ENCODE data around the gene PHGDH.

PHGDH gene

DNA sequence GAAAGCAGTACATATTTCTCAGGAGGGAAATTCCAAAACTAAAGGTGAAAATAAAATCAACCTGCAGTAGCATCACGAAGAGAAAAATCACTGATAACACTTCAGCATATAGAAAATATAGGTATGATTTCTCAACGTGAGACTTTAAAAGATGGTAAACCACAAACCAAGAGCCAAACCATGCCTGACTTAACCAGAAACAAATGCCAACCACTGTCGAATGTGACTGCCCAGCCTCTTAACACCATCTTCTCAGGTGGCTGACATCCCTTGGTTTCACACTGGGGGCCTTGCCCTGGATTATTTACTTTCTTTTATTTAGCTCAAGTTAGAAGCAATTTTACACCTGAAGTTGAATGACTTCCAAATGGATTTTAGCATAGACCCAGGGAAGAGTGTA, 46.9 kb downstream of the PHGDH start:
- Histone ChIP-seq H4K5ac (ENCODE audit: low read length) (no peak overlapping the region), H4K8ac (ENCODE audit: low read depth, low read length) (no peak overlapping the region), H2BK5ac (ENCODE audit: low read length) (no peak overlapping the region), H2BK120ac (ENCODE audit: low read depth, low read length) (no peak overlapping the region), H3K27me3 (ENCODE audit: insufficient read depth, low read length, poor library complexity) (no peaks in the 10 kb centered on the region), H3K56ac (ENCODE audit: low read length) (no peak overlapping the region), H3K18ac (ENCODE audit: low read length) (no peak overlapping the region), H3K79me2 (ENCODE audit: control insufficient read depth, insufficient read depth, low read length) (no peaks in the 10 kb centered on the region), H2AK5ac (ENCODE audit: low read length) (no peak overlapping the region), H3K4me2 (ENCODE audit: low read length) (no peak overlapping the region), H3K23ac (ENCODE audit: low read length) (no peak overlapping the region), H3K4me1 (ENCODE audit: control insufficient read depth, low read depth, low read length) (no peaks in the 10 kb centered on the region), H3K36me3 (ENCODE audit: control insufficient read depth, insufficient read depth, low read length) (no peaks in the 10 kb centered on the region), H3K9ac (ENCODE audit: low read length) (no peak overlapping the region), H3K27ac (ENCODE audit: low read depth, low read length) (no peak overlapping the region), H3K4ac (ENCODE audit: low read depth, low read length) (no peak overlapping the region), H3K4me3 (ENCODE audit: low read length) (no peak overlapping the region), H3K79me1 (ENCODE audit: low read length) (no peaks in the 10 kb centered on the region), H2BK15ac (replicated peaks; ENCODE audit: low read depth) (no peak overlapping the region)
- no CpG with 5 or more reads among the region's 3 CpGs for WGBS (ENCODE audit: extremely low coverage, insufficient coverage, low lambda C conversion rate)
- DNase-seq = no peak

DNA sequence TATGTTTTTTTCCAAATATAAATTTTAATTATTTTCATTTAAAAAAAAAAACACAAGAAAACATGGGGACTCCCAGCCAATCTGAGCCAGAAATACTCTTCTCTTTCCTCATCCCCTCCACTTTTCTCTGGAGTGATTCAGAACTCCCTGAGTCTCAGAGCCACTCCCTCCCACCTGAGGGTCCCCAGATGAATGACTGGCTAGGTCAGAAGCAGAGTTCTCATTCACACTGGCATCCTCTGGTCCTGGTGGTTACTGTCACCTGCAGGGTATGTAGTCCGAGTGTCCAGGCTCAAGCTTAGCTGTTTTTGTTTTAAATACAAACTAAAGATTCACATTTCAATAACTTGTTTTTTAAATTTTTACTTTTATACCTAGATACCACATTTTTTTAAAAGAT, 50.7 kb downstream of the PHGDH start:
- Histone ChIP-seq H3K79me1 (ENCODE audit: low read length) (no peaks in the 10 kb centered on the region), H3K4me1 (ENCODE audit: control insufficient read depth, low read depth, low read length) (no peaks in the 10 kb centered on the region), H3K56ac (ENCODE audit: low read length) (no peak overlapping the region), H2BK120ac (ENCODE audit: low read depth, low read length) (no peak overlapping the region), H4K8ac (ENCODE audit: low read depth, low read length) (no peak overlapping the region), H3K18ac (ENCODE audit: low read length) (no peak overlapping the region), H4K5ac (ENCODE audit: low read length) (no peak overlapping the region), H2AK5ac (ENCODE audit: low read length) (no peak overlapping the region), H2BK15ac (replicated peaks; ENCODE audit: low read depth) (no peak overlapping the region), H3K36me3 (ENCODE audit: control insufficient read depth, insufficient read depth, low read length) (no peaks in the 10 kb centered on the region), H2BK5ac (ENCODE audit: low read length) (no peak overlapping the region), H3K79me2 (ENCODE audit: control insufficient read depth, insufficient read depth, low read length) (no peaks in the 10 kb centered on the region), H3K9ac (ENCODE audit: low read length) (no peak overlapping the region), H3K27ac (ENCODE audit: low read depth, low read length) (no peak overlapping the region), H3K27me3 (ENCODE audit: insufficient read depth, low read length, poor library complexity) (no peaks in the 10 kb centered on the region), H3K4me2 (ENCODE audit: low read length) (no peak overlapping the region), H3K4ac (ENCODE audit: low read depth, low read length) (no peak overlapping the region), H3K4me3 (ENCODE audit: low read length) (no peak overlapping the region), H3K23ac (ENCODE audit: low read length) (no peak overlapping the region)
- no peak for DNase-seq
- no CpG with 5 or more reads among the region's 1 CpG for WGBS (ENCODE audit: extremely low coverage, insufficient coverage, low lambda C conversion rate)

DNA sequence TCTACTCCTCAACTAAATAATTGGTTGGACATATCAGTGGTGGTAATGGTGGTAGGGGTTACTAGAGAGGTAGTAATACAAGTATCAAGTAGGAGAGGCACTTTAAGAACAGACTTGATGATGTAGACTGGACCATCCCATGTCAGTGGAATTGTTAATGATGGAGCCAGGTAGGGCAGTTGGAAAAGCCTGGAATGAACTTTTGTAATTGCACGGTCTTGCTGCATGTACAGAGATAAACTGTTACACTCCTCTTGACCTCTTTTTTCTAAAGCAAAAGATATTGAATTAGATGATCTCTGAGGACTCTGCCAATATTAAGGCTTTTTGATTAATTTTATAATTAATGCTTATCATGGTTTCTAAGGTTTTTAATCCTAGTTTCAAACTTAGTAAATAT, 51.2 kb downstream of the PHGDH start:
- Histone ChIP-seq H3K27me3 (ENCODE audit: insufficient read depth, low read length, poor library complexity) (no peaks in the 10 kb centered on the region), H2BK120ac (ENCODE audit: low read depth, low read length) (no peak overlapping the region), H2AK5ac (ENCODE audit: low read length) (no peak overlapping the region), H4K8ac (ENCODE audit: low read depth, low read length) (no peak overlapping the region), H3K23ac (ENCODE audit: low read length) (no peak overlapping the region), H2BK5ac (ENCODE audit: low read length) (no peak overlapping the region), H3K36me3 (ENCODE audit: control insufficient read depth, insufficient read depth, low read length) (no peaks in the 10 kb centered on the region), H3K27ac (ENCODE audit: low read depth, low read length) (no peak overlapping the region), H3K79me2 (ENCODE audit: control insufficient read depth, insufficient read depth, low read length) (no peaks in the 10 kb centered on the region), H3K18ac (ENCODE audit: low read length) (no peak overlapping the region), H3K4ac (ENCODE audit: low read depth, low read length) (no peak overlapping the region), H4K5ac (ENCODE audit: low read length) (no peak overlapping the region), H3K4me1 (ENCODE audit: control insufficient read depth, low read depth, low read length) (no peaks in the 10 kb centered on the region), H3K9ac (ENCODE audit: low read length) (no peak overlapping the region), H3K4me2 (ENCODE audit: low read length) (no peak overlapping the region), H2BK15ac (replicated peaks; ENCODE audit: low read depth) (no peak overlapping the region), H3K79me1 (ENCODE audit: low read length) (no peaks in the 10 kb centered on the region), H3K4me3 (ENCODE audit: low read length) (no peak overlapping the region), H3K56ac (ENCODE audit: low read length) (no peak overlapping the region)
- no CpG with 5 or more reads among the region's 1 CpG for WGBS (ENCODE audit: extremely low coverage, insufficient coverage, low lambda C conversion rate)
- no peak for DNase-seq

DNA sequence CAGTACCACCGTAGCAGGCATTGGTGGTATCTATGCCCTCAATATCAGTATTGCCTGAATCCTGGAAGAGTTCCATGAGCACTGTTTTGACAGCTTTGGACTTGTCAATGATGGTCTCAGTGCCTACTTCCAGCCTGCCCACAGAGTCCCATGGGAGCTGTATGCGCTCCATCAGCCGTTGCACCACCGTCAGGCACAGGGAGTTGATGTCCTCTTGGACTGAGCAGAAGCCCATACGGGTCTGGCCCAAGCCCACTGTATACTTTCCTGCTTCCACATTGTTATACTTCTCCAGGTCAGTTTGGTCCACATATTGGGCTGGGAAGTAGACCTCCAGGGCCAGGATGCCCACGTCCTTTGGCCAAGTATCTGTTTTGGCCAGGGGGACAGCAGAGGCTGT, 52.5 kb downstream of the PHGDH start:
- Histone ChIP-seq H3K27me3 (ENCODE audit: insufficient read depth, low read length, poor library complexity) (no peaks in the 10 kb centered on the region), H2BK120ac (ENCODE audit: low read depth, low read length) (no peak overlapping the region), H3K27ac (ENCODE audit: low read depth, low read length) (no peak overlapping the region), H3K79me2 (ENCODE audit: control insufficient read depth, insufficient read depth, low read length) (no peaks in the 10 kb centered on the region), H4K8ac (ENCODE audit: low read depth, low read length) (no peak overlapping the region), H3K4me3 (ENCODE audit: low read length) (no peak overlapping the region), H2BK5ac (ENCODE audit: low read length) (no peak overlapping the region), H2BK15ac (replicated peaks; ENCODE audit: low read depth) (no peak overlapping the region), H3K56ac (ENCODE audit: low read length) (no peak overlapping the region), H3K79me1 (ENCODE audit: low read length) (no peaks in the 10 kb centered on the region), H3K4me2 (ENCODE audit: low read length) (no peak overlapping the region), H3K23ac (ENCODE audit: low read length) (no peak overlapping the region), H3K36me3 (ENCODE audit: control insufficient read depth, insufficient read depth, low read length) (no peaks in the 10 kb centered on the region), H3K18ac (ENCODE audit: low read length) (no peak overlapping the region), H3K4ac (ENCODE audit: low read depth, low read length) (no peak overlapping the region), H3K9ac (ENCODE audit: low read length) (no peak overlapping the region), H3K4me1 (ENCODE audit: control insufficient read depth, low read depth, low read length) (no peaks in the 10 kb centered on the region), H4K5ac (ENCODE audit: low read length) (no peak overlapping the region), H2AK5ac (ENCODE audit: low read length) (no peak overlapping the region)
- no peak for DNase-seq
- no CpG with 5 or more reads among the region's 6 CpGs for WGBS (ENCODE audit: extremely low coverage, insufficient coverage, low lambda C conversion rate)

DNA sequence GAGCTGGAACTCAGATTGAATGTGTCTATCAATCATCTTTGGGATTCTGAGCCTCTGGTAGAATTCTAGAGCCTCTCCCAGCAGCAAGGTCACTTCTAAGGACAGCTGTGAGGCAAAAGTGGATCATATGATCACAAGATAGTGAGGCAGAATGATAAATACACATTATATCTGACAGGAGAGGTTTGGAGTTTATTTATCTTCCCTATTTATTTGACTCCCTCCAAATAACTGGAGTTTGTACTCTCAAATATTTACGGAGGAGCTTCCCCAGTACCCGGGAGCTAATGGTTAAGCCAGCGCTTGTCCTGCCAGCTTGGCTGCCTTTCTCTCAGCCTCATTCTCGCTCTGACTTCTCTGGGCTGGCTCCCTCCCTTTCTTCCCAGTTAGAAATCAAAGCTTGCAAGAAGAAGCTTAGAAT, 54.6 kb downstream of the PHGDH start:
- Histone ChIP-seq H3K9ac (ENCODE audit: low read length) (no peak overlapping the region), H3K79me2 (ENCODE audit: control insufficient read depth, insufficient read depth, low read length) (no peaks in the 10 kb centered on the region), H3K36me3 (ENCODE audit: control insufficient read depth, insufficient read depth, low read length) (no peaks in the 10 kb centered on the region), H4K5ac (ENCODE audit: low read length) (no peak overlapping the region), H2AK5ac (ENCODE audit: low read length) (no peak overlapping the region), H3K4ac (ENCODE audit: low read depth, low read length) (no peak overlapping the region), H3K23ac (ENCODE audit: low read length) (no peak overlapping the region), H3K27me3 (ENCODE audit: insufficient read depth, low read length, poor library complexity) (no peaks in the 10 kb centered on the region), H3K56ac (ENCODE audit: low read length) (no peak overlapping the region), H3K18ac (ENCODE audit: low read length) (no peak overlapping the region), H3K4me2 (ENCODE audit: low read length) (no peak overlapping the region), H3K79me1 (ENCODE audit: low read length) (no peaks in the 10 kb centered on the region), H2BK5ac (ENCODE audit: low read length) (no peak overlapping the region), H2BK120ac (ENCODE audit: low read depth, low read length) (no peak overlapping the region), H3K27ac (ENCODE audit: low read depth, low read length) (no peak overlapping the region), H2BK15ac (replicated peaks; ENCODE audit: low read depth) (no peak overlapping the region), H4K8ac (ENCODE audit: low read depth, low read length) (no peak overlapping the region), H3K4me3 (ENCODE audit: low read length) (no peak overlapping the region), H3K4me1 (ENCODE audit: control insufficient read depth, low read depth, low read length) (no peaks in the 10 kb centered on the region)
- WGBS (ENCODE audit: extremely low coverage, insufficient coverage, low lambda C conversion rate) = no CpG with 5 or more reads among the region's 4 CpGs
- no peak for DNase-seq

DNA sequence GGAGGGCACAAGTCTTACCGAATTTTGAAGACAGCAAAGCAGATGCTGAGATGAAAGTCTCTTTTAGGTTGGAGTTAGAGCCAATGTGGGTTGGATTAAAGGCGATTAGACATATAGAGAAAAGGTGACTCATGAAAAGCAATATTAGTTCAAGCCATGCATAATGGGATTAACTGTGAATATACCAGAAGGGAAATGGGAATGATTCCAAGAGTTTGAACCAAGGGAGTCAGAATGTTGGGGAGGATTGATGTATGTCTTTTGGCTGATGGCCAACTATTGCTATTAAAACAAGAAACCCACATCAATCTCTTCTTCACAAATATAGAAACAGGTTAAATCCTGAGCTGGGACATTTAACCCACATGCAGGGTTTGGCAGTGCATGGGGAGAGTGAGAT, 55.8 kb downstream of the PHGDH start:
- Histone ChIP-seq H3K56ac (ENCODE audit: low read length) (no peak overlapping the region), H2BK15ac (replicated peaks; ENCODE audit: low read depth) (no peak overlapping the region), H4K5ac (ENCODE audit: low read length) (no peak overlapping the region), H3K9ac (ENCODE audit: low read length) (no peak overlapping the region), H3K4me3 (ENCODE audit: low read length) (no peak overlapping the region), H3K27me3 (ENCODE audit: insufficient read depth, low read length, poor library complexity) (no peaks in the 10 kb centered on the region), H3K4me2 (ENCODE audit: low read length) (no peak overlapping the region), H3K4me1 (ENCODE audit: control insufficient read depth, low read depth, low read length) (no peaks in the 10 kb centered on the region), H3K79me2 (ENCODE audit: control insufficient read depth, insufficient read depth, low read length) (no peaks in the 10 kb centered on the region), H2BK120ac (ENCODE audit: low read depth, low read length) (no peak overlapping the region), H3K27ac (ENCODE audit: low read depth, low read length) (no peak overlapping the region), H4K8ac (ENCODE audit: low read depth, low read length) (no peak overlapping the region), H3K18ac (ENCODE audit: low read length) (no peak overlapping the region), H2BK5ac (ENCODE audit: low read length) (no peak overlapping the region), H3K36me3 (ENCODE audit: control insufficient read depth, insufficient read depth, low read length) (no peaks in the 10 kb centered on the region), H3K4ac (ENCODE audit: low read depth, low read length) (no peak overlapping the region), H3K23ac (ENCODE audit: low read length) (no peak overlapping the region), H3K79me1 (ENCODE audit: low read length) (no peaks in the 10 kb centered on the region), H2AK5ac (ENCODE audit: low read length) (no peak overlapping the region)
- DNase-seq = no peak
- WGBS (ENCODE audit: extremely low coverage, insufficient coverage, low lambda C conversion rate) = no CpG with 5 or more reads among the region's 2 CpGs
